Panc1 (cell line): ENCODE data around the gene HES2. TPM values are rescaled to one million over a fixed set of nuclear protein-coding genes. Genes with fewer than 3 reads are reported as not detected.
"Not testable (repeated sequence)": the region's sequence is repeated elsewhere in the genome, so short reads cannot be mapped to it uniquely, and the experiment has no call there.

ENCODE experiments used
- ATAC-seq: fragments of 200-7000 bp; cut with Tn5 transposase; 2 replicates; pipeline ENCODE4 v1.9.1; 2020; ENCODE audit warnings: mild to moderate bottlenecking, moderate library complexity
- BruUV-seq: library from RNA; stranded (reverse); fragments of 400-500 nt; replicated peaks from 2 replicates; lab custom pipeline; 2021; lab: Mats Ljungman, UMichigan
- CTCF ChIA-PET: fragments of 300-600 bp; sonication (Branson Sonifier 250); formaldehyde crosslinking; loops from one replicate; lab custom pipeline; 2022; ENCODE audit warnings: antibody characterized with exemption; lab: Charles Lee
- POLR2A ChIA-PET: fragments of 300-600 bp; sonication (Branson Sonifier 250); formaldehyde crosslinking; loops from one replicate; lab custom pipeline; 2022; ENCODE audit warnings: antibody characterized with exemption; lab: Charles Lee
- DNase-seq: peaks from one replicate; pipeline ENCODE4 v3.0.0-alpha.2; 2010; ENCODE audit warnings: low read depth, low spot score
- H3K27ac ChIP-seq: 2 replicates; pipeline ENCODE4 v1.5.1; 2011; ENCODE audit warnings: mild to moderate bottlenecking, low read length, inconsistent platforms
- H3K27me3 ChIP-seq: fragments of 200-500 bp; sonication (Bioruptor generic); 2 replicates; pipeline ENCODE4 v1.6.0; 2014; ENCODE audit warnings: low read length, inconsistent platforms; ENCODE audit not compliant: control insufficient read depth, insufficient read depth
- H3K36me3 ChIP-seq: fragments of 200-500 bp; sonication (Bioruptor generic); 2 replicates; pipeline ENCODE4 v1.5.1; 2014; ENCODE audit warnings: inconsistent platforms, mild to moderate bottlenecking, low read length, moderate library complexity; ENCODE audit not compliant: control insufficient read depth, insufficient read depth
- H3K4me1 ChIP-seq: 2 replicates; pipeline ENCODE4 v1.5.1; 2011; ENCODE audit warnings: inconsistent platforms, mild to moderate bottlenecking, low read length, moderate library complexity; ENCODE audit not compliant: control insufficient read depth, insufficient read depth
- H3K4me3 ChIP-seq, 2 experiments: 2 replicates each; pipeline ENCODE4 v1.5.1; 2011 to 2012; ENCODE audit warnings: low read depth in 2 of 2, low read length in 2 of 2, mild to moderate bottlenecking in 2 of 2, inconsistent platforms in 1 of 2, moderate library complexity in 1 of 2
- H3K9me3 ChIP-seq: fragments of 200-500 bp; sonication (Bioruptor generic); 2 replicates; pipeline ENCODE4 v1.5.1; 2014; ENCODE audit warnings: low read depth, mild to moderate bottlenecking, inconsistent platforms, low read length, moderate library complexity; ENCODE audit not compliant: control insufficient read depth, insufficient read depth
- CTCF ChIP-seq: fragments of 450-650 bp; IDR thresholded peaks from 2 replicates; pipeline ENCODE4 v1.5.1; 2017; ENCODE audit warnings: mild to moderate bottlenecking
- POLR2AphosphoS5 ChIP-seq: IDR thresholded peaks from 2 replicates; pipeline ENCODE4 v1.6.1; 2012; ENCODE audit warnings: mild to moderate bottlenecking, low read depth, low read length, moderate library complexity
- REST ChIP-seq, 2 experiments: IDR thresholded peaks; 2 replicates each; pipeline ENCODE4 v1.6.1; 2011 to 2012; ENCODE audit warnings: low read depth in 2 of 2, control low read depth in 1 of 2, low read length in 1 of 2, mild to moderate bottlenecking in 1 of 2, moderate library complexity in 1 of 2; ENCODE audit not compliant: insufficient read depth in 1 of 2
- SIN3A ChIP-seq: IDR thresholded peaks from 2 replicates; pipeline ENCODE4 v1.6.1; 2012; ENCODE audit warnings: low read depth, mild to moderate bottlenecking, low read length, moderate library complexity, borderline replicate concordance; ENCODE audit not compliant: insufficient read depth
- TCF7L2 ChIP-seq: IDR thresholded peaks from 2 replicates; pipeline ENCODE4 v1.6.1; 2011; ENCODE audit warnings: mild to moderate bottlenecking, low read depth, low read length, inconsistent platforms
- in situ Hi-C: cut with HindIII; loops from 2 replicates; pipeline ENCODE4 v1.10.0; 2016; ENCODE audit warnings: low sequenced_read_pairs, low pct_unique_long_range_greater_than_20kb
- intact Hi-C: fragments of 100-400 bp; cut with micrococcal nuclease; formaldehyde crosslinking; loops from one replicate; pipeline ENCODE4 v1.10.0; 2022; ENCODE audit not compliant: unreplicated experiment
- total RNA-seq: library from RNA; stranded (reverse); gene quantifications from one replicate; pipeline ENCODE4 v1.2.1, GENCODE V29; 2021; ENCODE audit not compliant: unreplicated experiment

The HES2 gene
- total RNA-seq, 1 experiment from 2014 or later, result 11.1 TPM

GRCh38 chr1:6459850-6460265 lies 40.1 kb upstream of the HES2 start:
- Histone ChIP-seq H3K4me1 (no peaks in the 10 kb centered on the region; the same call in 1 of the 2 replicates), H3K27ac (no peak overlapping the region), H3K27me3 (no peaks in the 10 kb centered on the region), H3K4me3 (no peak overlapping the region), H3K9me3 (no peaks in the 10 kb centered on the region), H3K36me3 (no peaks in the 10 kb centered on the region)
- intact Hi-C loops (no loop called here), in situ Hi-C loops (no loop called here)
- BruUV-seq, result no TSS peak
- ChIA-PET CTCF (interaction anchor here (0.7 kb wide), 2 partner anchors 15 to 32 kb away, joined by 5 to 6 read pairs; partner anchors contain the start of gene PLEKHG5), POLR2A (interaction anchor here (0.7 kb wide), 1 partner anchor 360 kb away, joined by 10 read pairs; no protein-coding TSS in a partner anchor)
- ATAC-seq, result no peak
- no peak for DNase-seq
- TF ChIP-seq POLR2AphosphoS5, result no peak
- no peak for TF ChIP-seq TCF7L2
- TF ChIP-seq CTCF, result no peak
- no peak for TF ChIP-seq REST (IDR thresholded peaks at IDR 0.05; ENCODE audit: insufficient read depth in 1 of 2, low read depth in 2 of 2, low read length in 1 of 2)
- TF ChIP-seq SIN3A, result no peak

- no peak for TF ChIP-seq SIN3A
- TF ChIP-seq TCF7L2, result no peak
- no peak for TF ChIP-seq CTCF
- TF ChIP-seq POLR2AphosphoS5, result no peak
- TF ChIP-seq REST (IDR thresholded peaks at IDR 0.05; ENCODE audit: insufficient read depth in 1 of 2, low read depth in 2 of 2, low read length in 1 of 2), result no peak
- POLR2A ChIA-PET, result no interaction called here
- no peaks in the 10 kb centered on the region for H3K9me3 ChIP-seq
- peak; percentile 58 for ATAC-seq
- H3K36me3 ChIP-seq, result no peaks in the 10 kb centered on the region
- DNase-seq, result no peak
- H3K27ac ChIP-seq, result no peak overlapping the region
- H3K27me3 ChIP-seq, result no peaks in the 10 kb centered on the region
- in situ Hi-C loops (no loop called here), intact Hi-C loops (no loop called here)
- CTCF ChIA-PET, result no interaction called here
- H3K4me3 ChIP-seq, result no peak overlapping the region
- no TSS peak for BruUV-seq
- no peaks in the 10 kb centered on the region for H3K4me1 ChIP-seq
Observed at GRCh38 chr1:6456800-6457466, 37.2 kb upstream of the HES2 start.

GRCh38 chr1:6455752-6456520 lies 36.2 kb upstream of the HES2 start:
- intact Hi-C loops, H3K4me1 ChIP-seq, DNase-seq, ATAC-seq, H3K27me3 ChIP-seq, H3K9me3 ChIP-seq, H3K27ac ChIP-seq, POLR2A ChIA-PET, CTCF ChIA-PET, in situ Hi-C loops, H3K36me3 ChIP-seq, H3K4me3 ChIP-seq, BruUV-seq: not testable (repeated sequence)
